Astrocyte (in vitro differentiated cells and primary cell): ENCODE data around the gene TMEM237. TPM values are rescaled to one million over a fixed set of nuclear protein-coding genes. Genes with fewer than 3 reads are reported as not detected.

ENCODE experiments used
- DNase-seq: peaks from one replicate; pipeline ENCODE4 v3.0.0-alpha.2; 2010; ENCODE audit warnings: low read depth
- FAIRE-seq: peaks from 2 replicates; lab custom pipeline; 2011; peaks lifted over from hg19 to GRCh38; lab: Jason Lieb, UNC
- H2AFZ ChIP-seq: 2 replicates; pipeline ENCODE4 v1.6.0; 2012; ENCODE audit warnings: low read depth, low read length, inconsistent platforms
- H3K27ac ChIP-seq: 2 replicates; pipeline ENCODE4 v1.5.1; 2011; ENCODE audit warnings: low read depth, low read length, inconsistent platforms
- H3K27me3 ChIP-seq: 2 replicates; pipeline ENCODE4 v1.6.0; 2011; ENCODE audit warnings: low read length, inconsistent platforms; ENCODE audit not compliant: insufficient read depth
- H3K36me3 ChIP-seq: 2 replicates; pipeline ENCODE4 v1.5.1; 2011; ENCODE audit warnings: low read length, inconsistent platforms; ENCODE audit not compliant: insufficient read depth
- H3K4me1 ChIP-seq: 2 replicates; pipeline ENCODE4 v1.5.1; 2011; ENCODE audit warnings: low read length, inconsistent platforms; ENCODE audit not compliant: insufficient read depth
- H3K4me2 ChIP-seq: 2 replicates; pipeline ENCODE4 v1.6.0; 2012; ENCODE audit warnings: low read length, inconsistent platforms
- H3K4me3 ChIP-seq: 2 replicates; pipeline ENCODE4 v1.5.1; 2011; ENCODE audit warnings: low read depth, mild to moderate bottlenecking, low read length, inconsistent platforms; ENCODE audit not compliant: insufficient read depth
- H3K79me2 ChIP-seq: 2 replicates; pipeline ENCODE4 v1.6.0; 2012; ENCODE audit warnings: mild to moderate bottlenecking, low read length, inconsistent platforms; ENCODE audit not compliant: insufficient read depth
- H3K9ac ChIP-seq: 2 replicates; pipeline ENCODE4 v1.6.0; 2012; ENCODE audit warnings: mild to moderate bottlenecking, low read length, inconsistent platforms
- H3K9me3 ChIP-seq: 2 replicates; pipeline ENCODE4 v1.5.1; 2012; ENCODE audit warnings: low read depth, mild to moderate bottlenecking, low read length, inconsistent platforms; ENCODE audit not compliant: insufficient read depth
- H4K20me1 ChIP-seq: 2 replicates; pipeline ENCODE4 v1.6.0; 2012; ENCODE audit warnings: low read length, inconsistent platforms; ENCODE audit not compliant: insufficient read depth
- H3K27ac Mint-ChIP-seq: one replicate; pipeline ENCODE4 v1.8.0; 2021; ENCODE audit warnings: mild to moderate bottlenecking, mixed read lengths; ENCODE audit not compliant: unreplicated experiment
- H3K27me3 Mint-ChIP-seq: one replicate; pipeline ENCODE4 v1.8.0; 2021; ENCODE audit warnings: low read depth, mixed read lengths; ENCODE audit not compliant: unreplicated experiment
- H3K36me3 Mint-ChIP-seq: one replicate; pipeline ENCODE4 v1.8.0; 2021; ENCODE audit warnings: low read depth, mixed read lengths; ENCODE audit not compliant: unreplicated experiment
- H3K4me1 Mint-ChIP-seq: one replicate; pipeline ENCODE4 v1.8.0; 2021; ENCODE audit warnings: low read depth, mixed read lengths; ENCODE audit not compliant: unreplicated experiment
- H3K4me3 Mint-ChIP-seq: one replicate; pipeline ENCODE4 v1.8.0; 2021; ENCODE audit warnings: mild to moderate bottlenecking, moderate library complexity, mixed read lengths; ENCODE audit not compliant: unreplicated experiment
- H3K9me3 Mint-ChIP-seq: one replicate; pipeline ENCODE4 v1.8.0; 2021; ENCODE audit warnings: mild to moderate bottlenecking, mixed read lengths; ENCODE audit not compliant: unreplicated experiment
- EZH2 ChIP-seq: IDR thresholded peaks from 2 replicates; pipeline ENCODE4 v1.6.1; 2012; ENCODE audit warnings: mild to moderate bottlenecking, low read length, inconsistent platforms; ENCODE audit not compliant: insufficient read depth
- total RNA-seq: library from RNA; stranded (reverse); gene quantifications from 2 replicates; pipeline ENCODE4 v1.2.1, GENCODE V29; 2021
- TF ChIP-seq, protein P1 (sequence below): IDR thresholded peaks from 2 replicates; pipeline ENCODE4 v1.5.1; 2011; ENCODE audit warnings: low read depth, mild to moderate bottlenecking, inconsistent platforms, low read length, moderate library complexity; ENCODE audit not compliant: insufficient read depth

TMEM237 gene
- total RNA-seq, 1 donor from 2014 or later = 37.7 TPM

GRCh38 chr2:201642579-201643215, 606 bp downstream of the TMEM237 start:
- H3K27me3 ChIP-seq = no peaks in the 10 kb centered on the region
- FAIRE-seq = no peak
- Mint-ChIP-seq H3K27me3 (no peaks in the 10 kb centered on the region), H3K9me3 (no peaks in the 10 kb centered on the region), H3K36me3 (peaks cover 3% of the 10 kb centered on the region), H3K4me3 (peak overlapping the region; percentile 89), H3K4me1 (peaks cover 9% of the 10 kb centered on the region), H3K27ac (peak overlapping the region; percentile 91)
- peak overlapping the region; percentile 97 for H3K27ac ChIP-seq
- peaks cover 14% of the 10 kb centered on the region for H3K36me3 ChIP-seq
- peak overlapping the region; percentile 82 for H3K4me3 ChIP-seq
- no peaks in the 10 kb centered on the region for H4K20me1 ChIP-seq
- H3K4me2 ChIP-seq = peak overlapping the region; percentile 83
- peak overlapping the region; percentile 95 for H3K9ac ChIP-seq
- no peaks in the 10 kb centered on the region for H3K9me3 ChIP-seq
- H3K79me2 ChIP-seq = peaks cover 46% of the 10 kb centered on the region
- no peak for TF ChIP-seq EZH2
- TF ChIP-seq, protein P1, sequence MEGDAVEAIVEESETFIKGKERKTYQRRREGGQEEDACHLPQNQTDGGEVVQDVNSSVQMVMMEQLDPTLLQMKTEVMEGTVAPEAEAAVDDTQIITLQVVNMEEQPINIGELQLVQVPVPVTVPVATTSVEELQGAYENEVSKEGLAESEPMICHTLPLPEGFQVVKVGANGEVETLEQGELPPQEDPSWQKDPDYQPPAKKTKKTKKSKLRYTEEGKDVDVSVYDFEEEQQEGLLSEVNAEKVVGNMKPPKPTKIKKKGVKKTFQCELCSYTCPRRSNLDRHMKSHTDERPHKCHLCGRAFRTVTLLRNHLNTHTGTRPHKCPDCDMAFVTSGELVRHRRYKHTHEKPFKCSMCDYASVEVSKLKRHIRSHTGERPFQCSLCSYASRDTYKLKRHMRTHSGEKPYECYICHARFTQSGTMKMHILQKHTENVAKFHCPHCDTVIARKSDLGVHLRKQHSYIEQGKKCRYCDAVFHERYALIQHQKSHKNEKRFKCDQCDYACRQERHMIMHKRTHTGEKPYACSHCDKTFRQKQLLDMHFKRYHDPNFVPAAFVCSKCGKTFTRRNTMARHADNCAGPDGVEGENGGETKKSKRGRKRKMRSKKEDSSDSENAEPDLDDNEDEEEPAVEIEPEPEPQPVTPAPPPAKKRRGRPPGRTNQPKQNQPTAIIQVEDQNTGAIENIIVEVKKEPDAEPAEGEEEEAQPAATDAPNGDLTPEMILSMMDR = no peak
- H3K4me1 ChIP-seq = peaks cover 18% of the 10 kb centered on the region
- peak overlapping the region; percentile 92 for H2AFZ ChIP-seq
- DNase-seq = peak; percentile 71

DNA sequence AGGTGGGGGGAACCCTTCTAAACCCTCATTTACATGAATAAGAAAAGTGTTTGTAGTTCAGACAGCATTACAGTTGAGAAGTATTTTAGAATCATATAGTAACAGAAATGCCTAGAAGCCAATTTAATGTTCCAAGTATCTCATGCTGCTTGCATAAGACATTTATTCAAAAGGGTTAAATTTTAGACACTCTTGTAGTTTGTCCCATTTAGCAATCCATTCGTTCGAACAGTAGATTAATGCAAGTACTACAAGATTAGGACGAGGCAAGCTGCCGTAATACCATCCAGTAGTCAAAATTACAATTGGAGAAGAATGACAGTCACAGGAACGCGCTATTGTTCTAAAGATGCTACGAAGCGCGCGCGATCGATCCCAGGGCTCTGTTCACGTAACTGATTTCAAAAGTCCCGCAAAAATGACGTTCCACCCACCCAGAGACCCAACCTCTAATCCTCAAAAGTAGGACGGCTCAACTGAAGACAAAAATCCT, 1.2 kb downstream of the TMEM237 start:
- Mint-ChIP-seq H3K36me3 (peaks cover 3% of the 10 kb centered on the region), H3K4me1 (peaks cover 9% of the 10 kb centered on the region), H3K27me3 (no peaks in the 10 kb centered on the region), H3K4me3 (peak overlapping the region; percentile 89), H3K9me3 (no peaks in the 10 kb centered on the region), H3K27ac (peak overlapping the region; percentile 49)
- Histone ChIP-seq H3K27ac (peak overlapping the region; percentile 97), H3K4me2 (peak overlapping the region; percentile 83), H3K36me3 (peaks cover 16% of the 10 kb centered on the region), H3K4me3 (peak overlapping the region; percentile 82), H3K9me3 (no peaks in the 10 kb centered on the region), H3K79me2 (peaks cover 46% of the 10 kb centered on the region), H3K4me1 (peaks cover 18% of the 10 kb centered on the region), H2AFZ (peak overlapping the region; percentile 92), H4K20me1 (no peaks in the 10 kb centered on the region), H3K9ac (peak overlapping the region; percentile 95), H3K27me3 (no peaks in the 10 kb centered on the region)
- no peak for FAIRE-seq
- TF ChIP-seq, protein P1 = no peak
- no peak for TF ChIP-seq EZH2
- DNase-seq = no peak

DNA sequence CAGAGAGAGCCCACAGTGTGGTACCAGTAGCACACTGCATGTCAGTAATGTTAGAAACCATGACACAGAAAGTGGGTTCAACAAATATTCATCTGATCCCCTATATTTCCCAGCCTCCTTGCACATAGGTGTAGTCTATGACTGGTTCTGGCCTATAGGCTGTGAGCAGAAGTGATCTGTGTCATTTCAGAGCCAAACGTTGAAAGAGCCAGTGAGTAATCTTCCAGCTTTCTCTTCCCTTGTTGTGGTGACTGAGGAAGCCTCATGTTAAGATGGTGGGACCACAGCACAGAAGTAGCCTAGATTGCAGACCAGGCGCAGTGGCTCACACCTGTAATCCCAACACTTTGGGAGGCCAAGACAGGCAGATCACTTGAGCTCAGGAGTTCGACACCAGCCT, 4.1 kb downstream of the TMEM237 start:
- Mint-ChIP-seq H3K9me3 (no peaks in the 10 kb centered on the region), H3K27me3 (no peaks in the 10 kb centered on the region), H3K4me3 (no peak overlapping the region), H3K27ac (no peak overlapping the region), H3K36me3 (peaks cover 8% of the 10 kb centered on the region), H3K4me1 (peaks cover 7% of the 10 kb centered on the region)
- H3K27ac ChIP-seq = no peak overlapping the region
- H3K4me2 ChIP-seq = no peak overlapping the region
- H2AFZ ChIP-seq = no peak overlapping the region
- no peak for DNase-seq
- H3K36me3 ChIP-seq = peaks cover 40% of the 10 kb centered on the region
- H3K4me1 ChIP-seq = peaks cover 15% of the 10 kb centered on the region
- TF ChIP-seq, protein P1 = no peak
- TF ChIP-seq EZH2 = no peak
- H3K4me3 ChIP-seq = no peak overlapping the region
- no peak for FAIRE-seq
- H3K9me3 ChIP-seq = no peaks in the 10 kb centered on the region
- H3K79me2 ChIP-seq = peaks cover 46% of the 10 kb centered on the region
- H4K20me1 ChIP-seq = no peaks in the 10 kb centered on the region
- H3K27me3 ChIP-seq = no peaks in the 10 kb centered on the region
- H3K9ac ChIP-seq = no peak overlapping the region
